Measurements from ENCODE around the gene KAT2B. TPM values are rescaled to one million over a fixed set of nuclear protein-coding genes. Genes with fewer than 3 reads are reported as not detected.

Gene KAT2B
- 14.6 TPM for total RNA-seq
- polyA plus RNA-seq (ENCODE audit: insufficient read depth in 1 of 8, insufficient read length in 8 of 8, low replicate concordance in 1 of 8) = 10 to 100 TPM; 13.4 to 22.9 (median 17.8) TPM
- long read RNA-seq, donor 1 = 0 reads
- long read RNA-seq, donor 2 = 0 reads
- long read RNA-seq, donor 3, full-length matches to known transcripts = 1 of 1 reads
- long read RNA-seq, donor 3, partial matches to known transcripts = 0 of 1 reads
- long read RNA-seq, donor 3, other reads (novel, unspliced or antisense) = 0 of 1 reads
- long read RNA-seq, donor 4 = 0 reads
- long read RNA-seq, donor 5, full-length matches to known transcripts = 2 of 2 reads
- long read RNA-seq, donor 5, partial matches to known transcripts = 0 of 2 reads
- long read RNA-seq, donor 5, other reads (novel, unspliced or antisense) = 0 of 2 reads
- long read RNA-seq, donor 6 = 0 reads
- long read RNA-seq, donor 7, full-length matches to known transcripts = 1 of 1 reads
- long read RNA-seq, donor 7, partial matches to known transcripts = 0 of 1 reads
- long read RNA-seq, donor 7, other reads (novel, unspliced or antisense) = 0 of 1 reads
- long read RNA-seq, donor 8, full-length matches to known transcripts = 1 of 1 reads
- long read RNA-seq, donor 8, partial matches to known transcripts = 0 of 1 reads
- long read RNA-seq, donor 8, other reads (novel, unspliced or antisense) = 0 of 1 reads
- long read RNA-seq, donor 9, partial matches to known transcripts = 0 of 1 reads
- long read RNA-seq, donor 9, other reads (novel, unspliced or antisense) = 0 of 1 reads
- long read RNA-seq, donor 10, full-length matches to known transcripts = 1 of 1 reads
- long read RNA-seq, donor 10, partial matches to known transcripts = 0 of 1 reads
- long read RNA-seq, donor 10, other reads (novel, unspliced or antisense) = 0 of 1 reads
- long read RNA-seq, donor 11, full-length matches to known transcripts = 1 of 1 reads
- long read RNA-seq, donor 11, partial matches to known transcripts = 0 of 1 reads
- long read RNA-seq, donor 11, other reads (novel, unspliced or antisense) = 0 of 1 reads

- Histone ChIP-seq H3K4me3 (ENCODE audit: low read length) (peak within 1 kb of the TSS; percentile 93), H3K4me1 (ENCODE audit: control insufficient read depth, insufficient read depth, low read length) (peaks cover 27% of the 10 kb centered on the region), H3K36me3 (ENCODE audit: control insufficient read depth, insufficient read depth, low read length) (no peaks in the 10 kb centered on the region), H3K9me3 (replicated peaks; ENCODE audit: control insufficient read depth, low read depth, low read length) (no peaks in the 10 kb centered on the region), H3K27ac (ENCODE audit: low read length) (peak within 1 kb of the TSS; percentile 99), H3K27me3 (ENCODE audit: control insufficient read depth, insufficient read depth, low read length) (no peaks in the 10 kb centered on the region)
- WGBS (ENCODE audit: insufficient coverage) = under 1% methylated on average over 47 of the region's 75 CpGs
- DNase-seq = peak; percentile 87
These were observed at the start of gene KAT2B for GRCh38 chr3:20039765-20040547. TSS of gene KAT2B (plus strand) at chr3:20040446. CDS start at chr3:20040478, 32 bp downstream.

- Histone ChIP-seq H3K4me1 (ENCODE audit: control insufficient read depth, insufficient read depth, low read length) (no peaks in the 10 kb centered on the region), H3K4me3 (ENCODE audit: low read length) (no peak overlapping the region), H3K9me3 (replicated peaks; ENCODE audit: control insufficient read depth, low read depth, low read length) (no peaks in the 10 kb centered on the region), H3K27me3 (ENCODE audit: control insufficient read depth, insufficient read depth, low read length) (no peaks in the 10 kb centered on the region), H3K27ac (ENCODE audit: low read length) (peak overlapping the region; percentile 9), H3K36me3 (ENCODE audit: control insufficient read depth, insufficient read depth, low read length) (no peaks in the 10 kb centered on the region)
- peak; percentile 88 for DNase-seq
- WGBS (ENCODE audit: insufficient coverage) = 40% methylated on average over 1 of the region's 2 CpGs
These were observed 45.5 kb upstream of the KAT2B start for GRCh38 chr3:19994796-19995195.

DNA sequence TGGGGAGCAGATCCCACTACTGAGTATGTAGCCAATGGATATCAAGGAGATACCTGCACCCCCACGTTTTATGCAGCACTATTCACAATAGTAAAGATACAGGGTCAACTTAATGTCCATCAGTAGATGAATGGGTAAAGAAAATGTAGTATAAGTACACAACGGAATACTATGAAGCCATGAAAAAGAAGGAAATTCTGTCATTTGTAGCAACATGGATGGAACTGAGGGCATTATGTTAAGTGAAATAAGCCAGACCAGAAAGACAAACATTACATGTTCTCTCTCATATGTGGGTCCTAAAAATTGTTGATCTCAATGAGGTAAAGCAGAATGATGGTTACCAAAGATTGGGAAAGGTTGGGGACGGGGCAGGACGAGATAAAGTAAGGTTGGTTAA, 42.7 kb upstream of the KAT2B start:
- no peaks in the 10 kb centered on the region for H3K4me1 ChIP-seq (ENCODE audit: control insufficient read depth, insufficient read depth, low read length)
- no peak for DNase-seq
- no peak overlapping the region for H3K27ac ChIP-seq (ENCODE audit: low read length)
- 100% methylated on average over 2 of the region's 4 CpGs for WGBS (ENCODE audit: insufficient coverage)
- H3K4me3 ChIP-seq (ENCODE audit: low read length) = no peak overlapping the region
- no peaks in the 10 kb centered on the region for H3K27me3 ChIP-seq (ENCODE audit: control insufficient read depth, insufficient read depth, low read length)
- no peaks in the 10 kb centered on the region for H3K9me3 ChIP-seq (replicated peaks; ENCODE audit: control insufficient read depth, low read depth, low read length)
- no peaks in the 10 kb centered on the region for H3K36me3 ChIP-seq (ENCODE audit: control insufficient read depth, insufficient read depth, low read length)

DNA sequence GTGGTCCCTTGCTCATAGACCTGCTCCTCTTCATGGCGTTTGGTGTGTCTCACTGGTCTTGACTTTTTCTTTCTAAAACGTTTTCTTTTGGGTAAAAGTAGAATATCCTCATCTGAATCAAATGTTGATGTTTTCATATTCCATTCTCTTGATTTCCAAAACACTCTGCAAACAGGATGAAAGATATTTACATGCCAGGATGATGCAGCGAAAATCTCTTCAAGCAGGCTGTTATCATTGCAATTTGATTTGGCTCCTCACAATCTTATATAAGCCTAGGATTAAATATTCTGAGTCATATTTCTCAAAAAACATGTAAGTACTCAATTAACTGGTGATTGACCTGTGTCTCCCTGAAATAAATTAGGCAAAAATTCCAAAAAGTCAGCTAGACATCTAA, 38.3 kb upstream of the KAT2B start:
- DNase-seq = no peak
- WGBS (ENCODE audit: insufficient coverage) = no CpG with 5 or more reads among the region's 3 CpGs
- no peak overlapping the region for H3K27ac ChIP-seq (ENCODE audit: low read length)
- H3K9me3 ChIP-seq (replicated peaks; ENCODE audit: control insufficient read depth, low read depth, low read length) = no peaks in the 10 kb centered on the region
- no peak overlapping the region for H3K4me3 ChIP-seq (ENCODE audit: low read length)
- H3K36me3 ChIP-seq (ENCODE audit: control insufficient read depth, insufficient read depth, low read length) = no peaks in the 10 kb centered on the region
- H3K27me3 ChIP-seq (ENCODE audit: control insufficient read depth, insufficient read depth, low read length) = no peaks in the 10 kb centered on the region
- H3K4me1 ChIP-seq (ENCODE audit: control insufficient read depth, insufficient read depth, low read length) = no peaks in the 10 kb centered on the region

- no peak for DNase-seq
- Histone ChIP-seq H3K36me3 (ENCODE audit: control insufficient read depth, insufficient read depth, low read length) (no peaks in the 10 kb centered on the region), H3K4me3 (ENCODE audit: low read length) (no peak overlapping the region), H3K9me3 (replicated peaks; ENCODE audit: control insufficient read depth, low read depth, low read length) (no peaks in the 10 kb centered on the region), H3K27me3 (ENCODE audit: control insufficient read depth, insufficient read depth, low read length) (no peaks in the 10 kb centered on the region), H3K4me1 (ENCODE audit: control insufficient read depth, insufficient read depth, low read length) (no peaks in the 10 kb centered on the region), H3K27ac (ENCODE audit: low read length) (no peak overlapping the region)
- 95% methylated on average over 12 of the region's 20 CpGs for WGBS (ENCODE audit: insufficient coverage)
These were observed 32.3 kb upstream of the KAT2B start for GRCh38 chr3:20007960-20008359.

DNA sequence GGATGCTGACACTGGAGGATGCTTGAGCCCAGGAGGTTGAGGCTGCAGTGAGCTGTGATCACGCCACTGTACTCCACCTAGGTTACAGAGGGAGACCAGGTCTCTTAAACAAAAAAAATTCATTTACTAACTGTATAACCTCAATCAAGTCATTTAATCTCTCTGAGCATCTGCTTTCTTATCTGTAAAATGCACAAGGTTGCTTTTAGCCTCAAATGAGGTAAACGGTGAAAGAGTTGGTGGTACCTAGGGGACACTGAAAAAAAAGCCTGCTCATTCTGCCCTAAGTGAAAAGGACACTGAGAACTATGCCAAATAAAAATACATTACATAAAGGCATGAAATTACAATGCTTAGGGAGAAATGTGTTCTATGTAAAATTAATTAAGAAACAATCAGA, 31.6 kb upstream of the KAT2B start:
- Histone ChIP-seq H3K4me3 (ENCODE audit: low read length) (no peak overlapping the region), H3K27me3 (ENCODE audit: control insufficient read depth, insufficient read depth, low read length) (no peaks in the 10 kb centered on the region), H3K27ac (ENCODE audit: low read length) (no peak overlapping the region), H3K9me3 (replicated peaks; ENCODE audit: control insufficient read depth, low read depth, low read length) (no peaks in the 10 kb centered on the region), H3K4me1 (ENCODE audit: control insufficient read depth, insufficient read depth, low read length) (no peaks in the 10 kb centered on the region), H3K36me3 (ENCODE audit: control insufficient read depth, insufficient read depth, low read length) (no peaks in the 10 kb centered on the region)
- DNase-seq = no peak
- no CpG with 5 or more reads among the region's 2 CpGs for WGBS (ENCODE audit: insufficient coverage)

DNA sequence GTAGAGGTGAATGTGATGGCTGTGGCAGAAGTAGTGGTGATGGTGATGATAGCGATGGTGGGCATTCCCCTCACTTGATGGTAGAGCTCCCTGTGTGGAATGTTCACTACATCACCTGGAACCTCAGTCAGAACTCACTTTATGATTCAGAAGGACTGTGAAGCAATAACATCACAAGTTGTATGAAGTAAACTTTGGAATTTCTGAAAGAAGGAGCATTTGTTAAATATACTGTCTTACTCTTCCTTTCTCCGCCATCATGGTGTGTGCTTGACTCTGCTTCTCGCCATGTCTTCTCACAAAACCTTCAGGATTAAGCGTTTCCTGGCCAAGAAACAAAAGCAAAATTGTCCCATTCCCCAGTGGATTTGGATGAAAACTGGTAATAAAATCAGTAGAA, 28.1 kb upstream of the KAT2B start, which contains the start of gene PP2D1:
Gene PP2D1 (minus strand): TSS at position 101 of the 400 bp plus-strand sequence. CDS start 192 bp downstream, outside the sequence.
- Histone ChIP-seq H3K36me3 (ENCODE audit: control insufficient read depth, insufficient read depth, low read length) (no peaks in the 10 kb centered on the region), H3K27me3 (ENCODE audit: control insufficient read depth, insufficient read depth, low read length) (no peaks in the 10 kb centered on the region), H3K27ac (ENCODE audit: low read length) (no peak within 1 kb of the TSS), H3K4me1 (ENCODE audit: control insufficient read depth, insufficient read depth, low read length) (no peaks in the 10 kb centered on the region), H3K9me3 (replicated peaks; ENCODE audit: control insufficient read depth, low read depth, low read length) (no peaks in the 10 kb centered on the region), H3K4me3 (ENCODE audit: low read length) (no peak within 1 kb of the TSS)
- no peak for DNase-seq
- WGBS (ENCODE audit: insufficient coverage) = 100% methylated on average over 1 of the region's 4 CpGs

DNA sequence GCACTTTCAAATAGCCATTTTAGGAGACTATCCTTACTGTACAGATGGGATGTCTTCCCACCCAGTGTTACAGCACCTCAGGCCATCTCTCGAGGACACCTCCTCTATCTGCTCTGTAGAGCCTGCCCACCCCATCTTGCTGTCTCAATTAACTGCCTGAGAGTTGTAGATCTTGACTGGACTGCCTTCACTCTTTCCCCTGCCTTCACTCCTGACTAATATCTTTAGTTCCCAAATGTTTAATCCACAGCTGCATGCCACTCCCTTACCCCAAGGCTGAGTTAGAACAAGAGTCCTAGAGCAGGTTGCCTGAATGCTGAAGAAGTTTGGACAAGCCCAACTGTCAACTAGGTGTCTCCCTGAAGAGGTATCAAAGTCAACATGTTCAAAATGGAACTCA, 26.9 kb upstream of the KAT2B start:
- 100% methylated on average over 1 of the region's 1 CpG for WGBS (ENCODE audit: insufficient coverage)
- H3K4me3 ChIP-seq (ENCODE audit: low read length) = no peak overlapping the region
- no peaks in the 10 kb centered on the region for H3K4me1 ChIP-seq (ENCODE audit: control insufficient read depth, insufficient read depth, low read length)
- no peak overlapping the region for H3K27ac ChIP-seq (ENCODE audit: low read length)
- no peak for DNase-seq
- H3K36me3 ChIP-seq (ENCODE audit: control insufficient read depth, insufficient read depth, low read length) = no peaks in the 10 kb centered on the region
- H3K9me3 ChIP-seq (replicated peaks; ENCODE audit: control insufficient read depth, low read depth, low read length) = no peaks in the 10 kb centered on the region
- H3K27me3 ChIP-seq (ENCODE audit: control insufficient read depth, insufficient read depth, low read length) = no peaks in the 10 kb centered on the region

GRCh38 chr3:20015525-20015924, 24.7 kb upstream of the KAT2B start:
- no CpG with 5 or more reads among the region's 1 CpG for WGBS (ENCODE audit: insufficient coverage)
- Histone ChIP-seq H3K4me3 (ENCODE audit: low read length) (no peak overlapping the region), H3K27me3 (ENCODE audit: control insufficient read depth, insufficient read depth, low read length) (no peaks in the 10 kb centered on the region), H3K4me1 (ENCODE audit: control insufficient read depth, insufficient read depth, low read length) (no peaks in the 10 kb centered on the region), H3K36me3 (ENCODE audit: control insufficient read depth, insufficient read depth, low read length) (no peaks in the 10 kb centered on the region), H3K27ac (ENCODE audit: low read length) (no peak overlapping the region), H3K9me3 (replicated peaks; ENCODE audit: control insufficient read depth, low read depth, low read length) (no peaks in the 10 kb centered on the region)
- no peak for DNase-seq

Measured in muscle of leg (tissue), 16 donors.